ENCODE results near the gene KLC1.

Gene KLC1

GRCh38 chr14:103721334-103722120 lies 92.5 kb downstream of the KLC1 start:
- DNase-seq (ENCODE audit: low spot score) = no peak

DNA sequence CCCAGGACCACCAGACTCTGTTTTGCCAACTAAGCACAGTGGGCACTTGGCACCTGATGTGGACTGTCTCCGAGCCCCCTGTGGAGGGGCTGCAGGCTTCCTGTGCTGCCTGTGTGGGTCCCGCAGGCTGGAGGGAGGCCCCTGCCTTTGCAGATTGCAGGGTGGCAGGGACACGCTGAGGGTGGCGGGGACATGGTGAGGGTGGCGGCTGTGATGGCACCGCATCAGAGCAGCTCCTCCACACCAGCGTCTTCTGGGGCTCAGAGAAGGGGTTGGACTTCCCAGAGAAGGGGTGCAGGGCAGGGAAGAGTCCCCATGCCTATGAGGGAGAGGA lies 94.7 kb downstream of the KLC1 start:
- DNase-seq (ENCODE audit: low spot score) = no peak

- DNase-seq (ENCODE audit: low spot score) = no peak
Observed at GRCh38 chr14:103724116-103724515, 95.1 kb downstream of the KLC1 start.

GRCh38 chr14:103725001-103725682 lies 96.1 kb downstream of the KLC1 start:
- DNase-seq (ENCODE audit: low spot score) = no peak

- DNase-seq (ENCODE audit: low spot score) = no peak
Observed at GRCh38 chr14:103725739-103726395, 96.9 kb downstream of the KLC1 start.

- DNase-seq (ENCODE audit: low spot score) = no peak
Observed at GRCh38 chr14:103726474-103726873, 97.5 kb downstream of the KLC1 start.

GRCh38 chr14:103727313-103727980 lies 98.4 kb downstream of the KLC1 start:
- no peak for DNase-seq (ENCODE audit: low spot score)

DNA sequence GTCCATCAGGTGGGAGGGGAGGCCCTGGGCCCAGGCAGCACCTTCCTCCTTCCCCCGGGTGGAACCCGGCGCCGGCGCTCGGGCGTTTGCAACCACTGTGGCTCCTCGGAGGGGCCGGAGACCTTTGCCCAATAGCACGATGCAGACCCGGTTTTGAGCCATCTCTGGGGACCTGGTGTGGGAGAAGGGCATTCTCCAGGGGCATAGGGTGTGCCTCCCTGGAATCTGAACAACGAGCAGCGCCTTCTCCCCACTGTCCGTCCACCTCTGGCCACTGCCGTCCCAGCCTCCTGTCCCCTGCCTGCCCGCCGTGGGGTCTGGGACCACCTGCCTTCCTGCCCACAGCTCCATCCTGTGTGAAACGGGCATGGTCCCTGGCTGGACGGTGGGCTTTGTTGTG lies 99.1 kb downstream of the KLC1 start:
- no peak for DNase-seq (ENCODE audit: low spot score)

- no peak for DNase-seq (ENCODE audit: low spot score)
Observed at GRCh38 chr14:103728721-103729120, 99.7 kb downstream of the KLC1 start.

- no peak for DNase-seq (ENCODE audit: low spot score)
Observed at GRCh38 chr14:103729496-103730448, 100.8 kb downstream of the KLC1 start.

DNA sequence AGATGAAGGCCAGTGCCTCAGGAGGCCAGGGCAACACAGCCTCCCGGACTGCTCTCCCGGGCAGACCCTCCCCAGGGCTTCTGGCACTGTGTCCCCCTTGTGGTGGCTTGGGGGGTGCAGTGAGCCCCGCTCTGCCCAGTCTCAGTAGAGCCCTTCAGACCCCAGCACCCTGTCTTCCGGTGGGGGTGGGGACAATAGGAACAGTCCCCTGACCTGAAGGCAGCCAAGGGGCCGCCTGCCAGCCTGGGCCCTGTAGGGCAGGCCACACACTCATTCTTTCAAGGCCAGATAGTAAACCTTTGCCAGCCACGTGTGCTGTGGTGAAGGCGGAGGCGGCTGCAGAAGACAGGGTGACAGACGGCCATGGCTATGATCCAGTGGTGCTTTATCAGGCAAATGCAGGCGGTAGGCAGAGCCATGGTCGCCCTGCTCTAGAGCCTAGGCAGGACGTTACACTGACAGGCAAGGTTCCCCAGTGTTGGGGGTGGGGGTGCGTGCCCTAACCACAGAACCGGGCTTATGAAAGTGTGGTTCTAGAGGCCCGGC lies 101.6 kb downstream of the KLC1 start:
- DNase-seq (ENCODE audit: low spot score) = no peak

DNA sequence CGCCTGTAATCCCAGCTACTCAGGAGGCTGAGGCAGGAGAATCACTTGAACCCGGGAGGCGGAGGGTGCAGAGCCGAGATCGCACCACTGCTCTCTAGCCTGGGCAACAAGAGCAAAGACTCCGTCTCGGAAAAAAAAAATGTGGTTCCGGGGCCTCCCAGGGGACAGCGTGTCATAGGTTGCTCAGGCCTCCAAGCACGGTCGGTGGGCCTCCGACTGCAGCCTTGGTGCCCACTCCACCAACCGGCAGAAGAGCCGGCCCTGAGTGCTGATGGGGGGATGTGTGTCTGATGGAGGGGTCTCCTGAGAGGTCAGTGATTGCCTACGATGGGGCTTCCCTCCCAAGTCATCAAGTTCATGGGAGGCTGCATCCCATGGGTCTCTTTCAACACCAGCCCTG lies 102.5 kb downstream of the KLC1 start:
- no peak for DNase-seq (ENCODE audit: low spot score)

DNA sequence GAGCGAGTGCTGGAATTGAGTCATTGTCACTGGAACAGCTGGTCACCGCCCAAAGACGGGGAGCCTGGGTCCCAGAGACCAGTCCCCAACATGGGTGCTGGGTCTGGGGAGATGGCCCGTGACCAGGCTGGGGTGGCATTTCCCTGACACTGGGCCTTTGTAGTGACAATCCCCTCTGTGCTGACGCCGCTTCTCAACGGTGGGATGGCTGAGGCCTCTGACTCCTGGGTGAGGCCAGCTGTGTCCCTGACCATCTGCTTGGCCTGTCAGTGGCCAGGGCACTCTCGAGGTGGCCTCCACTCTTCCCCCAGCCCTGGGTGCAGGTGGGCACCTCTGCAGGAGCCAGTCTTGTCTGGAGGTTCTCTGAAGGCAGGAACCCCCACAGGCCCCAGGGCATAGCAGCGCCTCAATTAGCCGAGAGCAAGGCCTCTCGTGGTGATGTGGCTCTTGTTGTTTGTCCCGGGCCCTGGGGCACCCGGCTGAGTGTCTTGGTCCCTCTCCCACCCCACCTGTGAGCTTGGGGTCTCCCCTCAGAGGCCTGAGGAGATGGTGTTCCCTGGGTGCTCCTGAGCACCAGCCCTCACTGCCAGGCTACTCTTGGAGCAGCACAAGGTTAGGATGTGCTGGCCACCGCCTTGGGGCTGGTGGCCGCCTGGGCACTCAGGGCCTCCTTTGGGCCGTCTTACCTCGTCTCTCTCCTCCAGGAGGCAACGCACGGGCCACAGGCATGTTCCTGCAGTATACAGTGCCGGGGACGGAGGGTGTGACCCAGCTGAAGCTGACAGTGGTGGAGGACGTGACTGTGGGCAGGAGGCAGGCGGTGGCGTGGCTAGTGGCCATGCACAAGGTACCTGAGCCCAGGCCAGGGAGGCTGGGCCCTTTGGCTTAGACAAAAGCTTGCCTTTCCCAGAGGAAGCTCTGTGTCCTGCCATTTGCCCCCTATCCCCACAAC lies 103.2 kb downstream of the KLC1 start:
- no peak for DNase-seq (ENCODE audit: low spot score)

- DNase-seq (ENCODE audit: low spot score) = no peak
Observed at GRCh38 chr14:103732868-103733620, 104.0 kb downstream of the KLC1 start.

DNA sequence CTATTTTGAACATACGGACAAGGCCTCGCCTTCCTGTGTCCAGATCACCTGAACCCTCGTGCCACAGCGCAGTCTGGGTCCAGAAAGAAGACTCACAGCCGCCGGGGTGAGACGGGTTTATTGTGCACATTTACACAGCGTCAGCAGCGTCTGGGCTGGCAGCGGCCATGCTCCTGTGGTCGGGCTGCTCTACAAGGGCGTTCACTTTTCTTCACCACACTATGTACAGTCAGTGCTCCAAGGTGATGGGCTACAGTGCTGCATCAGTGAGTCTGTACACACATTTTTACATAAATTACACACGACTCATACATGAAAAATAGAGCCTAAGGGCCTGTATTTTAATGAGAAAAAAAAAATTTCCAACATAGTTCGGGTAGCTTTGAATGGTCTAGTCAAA lies 104.6 kb downstream of the KLC1 start:
- DNase-seq (ENCODE audit: low spot score) = no peak

DNA sequence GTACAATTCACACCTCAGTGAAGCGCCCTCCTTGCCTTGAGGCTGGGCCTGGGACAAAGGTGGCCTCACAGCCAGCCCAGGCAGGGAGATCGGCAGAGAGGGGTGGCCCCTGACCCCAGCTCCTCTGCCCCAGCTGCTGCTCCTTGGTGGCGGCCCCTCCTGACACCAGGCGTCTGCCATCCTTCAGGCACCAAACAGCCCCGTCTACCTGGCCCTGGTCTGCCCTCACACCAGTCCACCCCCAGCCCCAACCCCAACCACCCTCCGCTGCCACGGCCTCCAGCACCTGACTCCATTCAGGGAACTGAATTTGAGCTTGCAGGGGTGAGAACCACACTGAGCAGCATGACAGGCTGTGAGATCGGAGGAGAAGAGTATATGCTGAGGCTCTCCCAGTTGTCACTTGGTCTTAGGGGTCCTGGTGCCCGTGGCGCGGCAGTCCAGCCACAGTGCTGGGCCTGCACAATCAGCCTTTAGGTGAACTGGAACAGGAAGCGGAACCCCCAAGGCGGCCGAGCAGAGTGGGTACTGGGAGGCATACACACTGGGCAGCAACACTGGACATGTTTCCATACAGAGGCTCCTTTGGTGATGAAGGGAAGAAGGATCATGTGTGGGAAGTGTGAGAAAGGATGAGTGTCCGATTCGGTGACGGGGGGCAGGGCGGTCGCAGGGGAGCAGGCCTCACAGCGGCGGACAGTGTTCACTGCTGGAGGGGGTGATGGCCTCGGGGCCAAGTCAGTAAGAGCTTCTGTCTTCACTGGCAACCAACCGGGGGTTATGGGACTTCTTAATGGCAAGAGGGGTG lies 105.3 kb downstream of the KLC1 start:
- DNase-seq (ENCODE audit: low spot score) = no peak

DNA sequence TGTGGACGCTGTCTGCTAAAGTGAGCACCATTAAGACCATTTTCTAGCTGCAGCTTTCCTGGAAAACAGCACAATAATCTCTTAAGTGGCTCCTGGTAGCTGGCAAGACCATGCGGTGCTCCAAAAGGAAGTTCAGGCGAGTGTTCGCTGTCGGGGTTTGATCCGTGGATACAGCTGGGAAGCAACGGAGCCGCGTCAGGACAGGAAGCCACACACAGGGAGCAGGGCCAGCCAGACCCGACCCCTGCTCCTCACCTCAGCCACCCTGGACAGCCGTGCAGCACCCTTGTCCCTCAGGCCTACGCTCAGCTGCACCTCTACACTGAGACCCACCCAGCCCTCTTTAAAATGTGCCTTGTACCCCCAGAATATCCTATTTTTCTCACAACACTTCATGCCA lies 106.0 kb downstream of the KLC1 start:
- DNase-seq (ENCODE audit: low spot score) = no peak

DNA sequence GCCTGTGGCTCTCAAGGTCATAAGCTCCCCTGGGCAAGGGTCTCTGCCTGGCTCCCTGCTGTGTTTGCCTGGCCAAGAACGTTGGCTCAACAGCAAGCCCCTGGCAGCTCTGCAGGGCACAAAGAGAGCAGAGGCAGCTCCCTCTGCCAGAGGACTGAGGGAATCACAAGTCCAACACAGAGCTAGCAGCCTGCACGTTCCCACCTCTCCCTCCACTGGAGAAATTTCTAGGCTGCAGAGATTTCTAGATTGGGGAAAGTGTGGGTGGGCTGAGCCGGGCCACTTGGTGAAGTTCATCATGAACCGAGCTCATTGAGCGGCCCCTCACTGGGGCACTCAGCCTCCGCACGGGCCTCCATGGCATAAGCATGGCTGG lies 106.4 kb downstream of the KLC1 start:
- no peak for DNase-seq (ENCODE audit: low spot score)
